GM21825 (cell line): ENCODE results near the gene MYO1D.
A peak's percentile ranks its signal among the peaks of the same experiment; 100 is the strongest.
"Not testable (repeated sequence)": the region's sequence is repeated elsewhere in the genome, so short reads cannot be mapped to it uniquely, and the experiment has no call there.

Experiments used
- ATAC-seq: cut with Tn5 transposase; IDR thresholded peaks from one replicate; pipeline ENCODE4 v1.9.1; 2021; ENCODE audit warnings: mild to moderate bottlenecking, moderate library complexity; ENCODE audit not compliant: unreplicated experiment

The MYO1D gene

DNA sequence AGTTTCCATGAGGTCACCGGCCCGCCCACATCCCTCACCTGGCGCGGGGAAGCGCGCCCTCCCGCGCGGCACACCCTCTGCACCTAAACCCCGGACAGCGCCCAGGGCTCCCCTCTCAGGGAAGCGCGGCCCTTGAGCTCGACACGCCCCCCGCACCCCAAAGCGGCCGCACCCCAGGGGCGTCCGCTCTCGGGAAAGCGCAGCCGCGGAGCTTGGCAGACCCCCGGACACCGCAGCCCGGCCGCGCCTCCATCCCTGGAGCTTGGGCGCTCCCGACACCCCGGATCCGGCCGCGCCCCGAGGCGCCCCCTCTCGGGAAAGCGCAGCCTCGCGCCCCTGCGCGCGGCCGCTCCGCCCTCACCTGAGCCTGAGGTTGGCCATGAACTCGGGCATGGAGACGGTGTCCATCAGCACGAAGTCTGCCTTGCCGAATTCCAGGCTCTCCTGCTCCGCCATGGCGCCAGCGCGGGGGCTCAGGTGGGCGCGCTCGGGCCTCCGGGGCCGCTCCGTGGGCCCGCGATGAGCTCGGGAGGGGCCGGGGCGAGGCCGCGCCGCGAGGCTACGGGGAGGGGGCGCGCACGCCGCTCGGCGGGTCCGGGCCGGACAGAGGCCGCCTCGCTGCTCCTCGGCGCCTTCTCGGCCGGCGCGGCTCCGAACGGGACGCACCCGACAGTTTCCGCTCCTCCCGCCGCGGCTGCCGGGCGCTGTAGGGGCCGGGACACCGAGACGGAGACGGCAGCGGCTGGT, at the start of gene MYO1D:
MYO1D (minus strand) TSS at position 708 of the 747 bp plus-strand sequence; CDS start at position 456, 252 bp downstream.
- peak; percentile 52 for ATAC-seq

DNA sequence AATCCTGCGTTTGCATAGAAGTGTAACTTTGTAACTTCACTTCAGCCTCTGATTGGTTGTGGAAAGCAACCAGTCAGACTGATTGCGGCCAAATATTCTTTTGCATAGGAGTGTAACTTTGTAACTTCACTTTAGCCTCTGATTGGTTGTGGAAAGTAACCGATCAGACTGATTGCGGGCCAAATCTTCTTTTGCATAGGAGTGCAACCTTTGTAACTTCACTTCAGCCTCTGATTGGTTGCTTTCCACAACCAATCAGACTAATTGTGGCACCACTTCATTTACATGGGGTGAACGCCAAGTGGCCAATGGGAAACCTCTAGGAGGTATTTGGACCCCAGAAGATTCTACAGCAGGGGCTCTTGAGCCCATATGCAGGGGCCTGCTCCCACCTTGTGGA, 49.3 kb upstream of the MYO1D start:
- no peak for ATAC-seq

DNA sequence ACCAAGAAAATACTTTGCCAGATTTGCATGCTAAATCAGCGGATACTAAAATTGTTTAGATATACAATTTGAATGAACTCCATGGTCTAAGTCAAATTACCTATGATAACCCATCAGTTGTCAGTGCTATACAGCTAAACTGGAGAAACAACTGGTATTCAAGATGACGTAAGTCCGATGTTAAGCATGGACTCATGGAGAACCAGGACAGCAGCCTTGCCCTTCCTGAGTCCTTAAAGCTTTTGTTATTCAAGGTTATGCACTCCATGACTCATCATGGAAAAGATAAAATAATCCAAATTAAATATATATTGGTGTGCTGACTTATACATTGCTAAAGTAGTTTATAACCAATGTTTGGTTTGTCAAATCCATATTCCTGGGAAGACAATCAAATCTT, 47.0 kb upstream of the MYO1D start:
- ATAC-seq = not testable (repeated sequence)

DNA sequence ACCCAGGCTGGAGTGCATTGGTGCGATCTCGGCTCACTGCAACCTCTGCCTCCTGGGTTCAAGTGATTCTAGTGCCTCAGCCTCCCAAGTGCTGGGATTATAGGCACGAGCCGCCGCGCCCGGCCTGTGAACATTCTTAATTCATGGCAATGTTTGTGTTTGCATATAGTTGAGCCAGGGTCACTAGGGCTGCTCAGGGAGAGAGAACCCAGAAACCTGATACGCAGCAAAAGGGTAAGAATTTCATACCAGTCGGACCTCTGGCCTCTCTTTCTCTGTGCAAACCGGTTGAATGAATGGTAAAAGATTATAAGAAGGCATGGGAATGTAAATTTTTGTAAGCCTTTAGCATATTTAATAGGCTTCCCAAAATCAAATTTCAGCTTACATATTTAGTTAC, 44.1 kb upstream of the MYO1D start:
- no peak for ATAC-seq

GRCh38 chr17:32920293-32920692, 43.4 kb upstream of the MYO1D start:
- no peak for ATAC-seq

DNA sequence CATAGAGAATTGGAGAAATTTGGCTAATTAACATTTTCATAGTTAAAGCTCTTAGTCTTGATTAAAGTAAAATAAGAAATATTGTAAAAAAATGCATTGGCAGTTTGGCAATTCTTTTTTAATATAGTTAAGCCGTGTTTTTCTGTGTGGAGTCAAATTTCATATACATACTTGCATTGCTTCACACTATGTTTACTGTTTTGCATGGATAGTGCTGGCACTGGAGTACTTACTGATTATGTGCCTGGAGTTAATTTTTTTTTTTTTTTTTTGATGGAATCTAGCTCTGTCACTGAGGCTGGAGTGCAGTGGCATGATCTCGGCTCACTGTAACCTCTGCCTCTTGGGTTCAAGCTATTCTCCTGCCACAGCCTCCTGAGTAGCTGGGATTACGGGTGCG, 43.0 kb upstream of the MYO1D start:
- not testable (repeated sequence) for ATAC-seq

DNA sequence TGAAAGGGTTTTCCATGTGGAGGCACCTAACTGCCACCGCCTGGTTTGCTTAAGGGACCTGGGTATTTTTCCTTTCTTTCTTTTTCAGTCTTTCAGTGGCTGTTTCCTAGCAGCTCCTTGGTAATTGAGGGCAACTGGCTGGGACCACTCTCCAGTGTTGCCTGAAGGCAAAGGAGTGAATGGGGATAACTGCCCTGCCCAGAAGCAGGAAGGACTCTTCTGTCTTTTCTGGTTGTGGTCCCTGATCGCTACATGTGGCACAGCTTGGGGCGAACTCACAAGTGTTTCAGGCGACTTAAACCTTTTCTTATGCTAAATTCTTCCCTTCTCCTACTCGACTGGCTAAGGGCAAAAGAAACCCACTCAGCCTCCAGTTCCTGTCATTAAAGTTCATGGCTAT, 40.9 kb upstream of the MYO1D start:
- no peak for ATAC-seq

DNA sequence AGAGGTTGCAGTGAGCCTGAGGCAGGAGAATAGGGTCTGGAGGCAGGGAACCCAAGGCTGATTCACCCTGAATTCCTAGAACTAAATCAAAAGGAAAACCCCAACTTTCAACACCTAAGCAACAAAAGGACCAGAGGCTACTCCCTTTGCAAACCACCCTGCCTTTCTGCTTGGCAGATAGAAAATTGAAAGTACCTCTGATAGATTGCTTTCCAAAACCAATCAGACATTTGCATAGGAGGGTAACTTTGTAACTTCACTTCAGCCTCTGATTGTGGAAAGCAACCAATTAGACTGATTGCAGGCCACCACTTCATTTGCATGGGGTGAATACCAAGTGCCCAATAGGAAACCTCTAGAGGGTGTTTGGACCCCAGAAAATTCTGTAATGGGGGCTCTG, 40.2 kb upstream of the MYO1D start:
- ATAC-seq = no peak

DNA sequence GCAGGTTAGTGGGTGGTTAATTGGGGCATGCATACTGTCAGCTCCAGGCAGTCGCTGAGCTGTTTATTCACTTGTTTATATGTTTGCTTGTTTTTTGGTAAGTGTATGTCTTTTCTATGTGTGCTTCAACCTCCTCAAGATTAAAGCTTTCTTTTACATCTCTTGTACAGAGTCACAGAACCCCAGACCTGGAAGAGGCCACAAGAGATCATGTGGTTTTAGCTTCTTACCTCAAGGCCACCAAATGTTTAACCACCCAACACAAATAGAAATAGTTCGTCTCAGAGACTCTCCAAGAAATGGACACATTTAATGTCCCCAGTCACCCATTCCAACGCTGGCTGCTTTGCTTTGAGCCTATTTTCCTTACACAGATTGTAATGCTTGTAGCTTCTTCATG, 39.2 kb upstream of the MYO1D start:
- ATAC-seq = no peak

DNA sequence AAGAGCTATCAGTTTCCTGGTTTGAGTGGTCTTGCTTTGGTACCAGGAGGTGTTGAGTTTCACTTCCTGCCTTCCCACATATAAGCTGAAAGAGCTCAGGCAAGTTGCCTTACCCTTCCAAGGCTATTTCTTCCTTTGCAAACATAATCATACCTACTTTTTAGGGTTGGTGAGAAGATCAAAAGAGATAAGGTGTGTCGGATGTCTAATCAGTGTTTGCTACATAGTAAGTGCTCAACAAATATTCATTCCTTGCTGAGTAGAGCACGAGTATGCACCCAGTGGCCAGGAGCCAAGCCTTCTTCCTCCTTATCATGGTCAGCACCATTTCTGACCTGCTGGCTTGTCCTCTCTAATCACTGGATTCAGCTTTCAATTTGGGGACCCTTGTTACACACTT, 38.3 kb upstream of the MYO1D start:
- no peak for ATAC-seq

DNA sequence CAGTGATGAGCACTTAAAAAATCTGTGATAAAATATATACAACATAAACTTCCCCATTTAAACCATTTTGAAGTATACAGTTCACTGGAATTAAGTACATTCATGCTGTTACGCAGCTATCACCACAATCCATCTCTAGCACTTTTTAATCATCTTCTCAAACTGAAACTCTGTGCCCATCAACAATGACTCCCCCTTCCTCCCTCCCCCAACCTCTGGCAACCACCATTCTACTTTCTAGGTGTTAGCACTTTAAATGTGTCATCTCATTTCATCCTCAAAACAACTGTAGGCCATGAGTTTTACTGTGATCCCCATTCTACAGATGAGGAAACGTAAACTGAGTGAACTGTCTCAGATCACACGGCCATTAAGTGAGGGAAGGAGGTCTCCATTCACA, 37.3 kb upstream of the MYO1D start:
- no peak for ATAC-seq

- ATAC-seq = no peak
These were observed 36.7 kb upstream of the MYO1D start for GRCh38 chr17:32913593-32913992.

DNA sequence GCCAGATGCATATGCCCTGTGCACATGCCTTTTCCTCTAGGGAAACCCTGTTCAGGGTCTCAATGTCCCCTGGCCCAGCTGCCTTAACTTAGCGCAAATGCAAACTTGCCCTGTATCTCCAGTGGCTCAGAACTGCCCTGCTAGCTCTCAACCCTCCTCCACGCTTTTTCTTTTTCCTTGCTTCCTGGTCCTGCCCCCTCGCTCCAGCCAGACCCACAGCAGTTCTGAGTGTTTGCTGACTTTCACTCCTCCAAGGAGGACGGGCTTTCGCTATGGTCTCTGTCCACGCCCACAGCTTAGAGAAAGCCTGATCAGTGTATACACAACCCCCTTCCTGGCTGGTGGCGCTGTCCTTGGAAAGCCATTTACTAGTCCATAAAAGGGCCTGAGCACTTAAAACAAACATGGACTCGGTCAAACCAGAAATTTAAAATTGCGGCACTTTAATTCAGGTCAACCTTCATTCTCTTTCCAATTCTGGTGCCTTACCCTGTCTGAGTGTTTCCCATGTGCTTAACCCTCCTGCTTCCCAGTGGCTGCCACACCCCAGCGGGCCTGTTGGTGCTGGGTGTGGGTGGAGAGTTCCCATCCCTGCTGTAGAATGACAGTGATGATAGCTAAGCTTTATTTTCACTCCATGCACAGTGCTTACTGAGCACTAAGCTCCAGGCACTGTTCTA, 35.4 kb upstream of the MYO1D start:
- ATAC-seq = no peak

GRCh38 chr17:32910769-32911168, 33.8 kb upstream of the MYO1D start:
- ATAC-seq = no peak

- no peak for ATAC-seq
These were observed 33.0 kb upstream of the MYO1D start for GRCh38 chr17:32909787-32910369.

GRCh38 chr17:32907583-32907982, 30.7 kb upstream of the MYO1D start:
- no peak for ATAC-seq

- no peak for ATAC-seq
These were observed 28.0 kb upstream of the MYO1D start for GRCh38 chr17:32904891-32905290.

- ATAC-seq = no peak
These were observed 27.1 kb upstream of the MYO1D start for GRCh38 chr17:32903774-32904673.

DNA sequence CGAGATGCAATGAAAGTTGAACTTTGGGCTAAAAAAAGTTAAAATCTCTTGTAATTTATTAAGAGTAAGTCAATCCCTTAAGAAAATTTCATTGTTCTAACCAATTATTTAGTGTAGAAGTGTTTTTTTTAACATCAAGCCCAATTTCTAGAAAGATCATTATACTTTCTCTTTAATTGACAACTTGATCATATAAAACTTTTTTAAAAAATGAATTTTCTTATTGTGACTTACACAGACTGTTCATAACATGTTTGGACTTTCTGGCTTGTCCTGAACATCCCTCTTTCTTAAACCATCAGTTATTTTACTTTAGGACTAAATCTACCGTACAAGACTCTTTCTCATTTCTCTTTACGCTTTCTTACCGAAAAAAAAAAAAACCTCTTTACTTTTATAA, 24.8 kb upstream of the MYO1D start:
- ATAC-seq = no peak

DNA sequence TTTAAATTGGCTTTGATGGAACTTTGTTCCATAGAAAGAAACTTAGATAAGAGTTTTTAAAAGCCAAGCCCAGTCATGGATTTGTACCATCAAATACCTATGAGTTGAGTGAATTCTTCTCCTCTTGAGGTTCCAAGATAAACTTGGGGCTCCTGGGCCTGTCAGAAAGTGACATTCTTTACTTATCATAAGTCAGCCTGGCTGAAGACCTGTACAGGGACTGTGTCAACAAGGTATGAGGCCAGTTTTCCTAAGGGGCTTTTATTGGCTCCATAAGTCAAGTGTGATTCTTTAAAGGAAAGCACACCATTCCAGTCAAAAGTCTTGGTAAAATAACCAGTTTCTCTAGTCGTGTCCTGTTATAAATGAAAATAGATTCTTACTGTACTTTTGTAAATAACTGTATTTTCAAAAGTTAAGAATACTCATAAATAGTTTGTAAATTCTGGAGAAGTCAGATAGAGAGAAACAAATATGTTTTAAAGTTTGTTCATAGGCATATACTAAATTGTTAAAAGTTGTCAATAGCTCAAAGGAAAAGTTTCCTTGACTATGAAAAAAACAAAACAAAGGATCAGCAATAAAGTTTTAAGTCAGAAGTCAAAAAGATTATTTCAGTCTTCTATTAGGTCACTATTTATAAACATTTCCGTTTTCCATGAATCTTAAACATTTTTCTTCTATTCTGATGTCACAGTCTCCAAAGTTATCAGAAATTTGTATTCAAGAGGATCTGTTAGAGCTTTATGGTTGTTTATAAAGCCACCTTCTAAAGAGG, 22.5 kb upstream of the MYO1D start:
- no peak for ATAC-seq
